Astrocyte (in vitro differentiated cells and primary cell): Measurements from ENCODE around the gene SPIRE2. TPM values are rescaled to one million over a fixed set of nuclear protein-coding genes. Genes with fewer than 3 reads are reported as not detected.

Experiments used
- DNase-seq: peaks from one replicate; pipeline ENCODE4 v3.0.0-alpha.2; 2010; ENCODE audit warnings: low read depth
- FAIRE-seq: peaks from 2 replicates; lab custom pipeline; 2011; peaks lifted over from hg19 to GRCh38; lab: Jason Lieb, UNC
- H2AFZ ChIP-seq: 2 replicates; pipeline ENCODE4 v1.6.0; 2012; ENCODE audit warnings: low read depth, low read length, inconsistent platforms
- H3K27ac ChIP-seq: 2 replicates; pipeline ENCODE4 v1.5.1; 2011; ENCODE audit warnings: low read depth, low read length, inconsistent platforms
- H3K27me3 ChIP-seq: 2 replicates; pipeline ENCODE4 v1.6.0; 2011; ENCODE audit warnings: low read length, inconsistent platforms; ENCODE audit not compliant: insufficient read depth
- H3K36me3 ChIP-seq: 2 replicates; pipeline ENCODE4 v1.5.1; 2011; ENCODE audit warnings: low read length, inconsistent platforms; ENCODE audit not compliant: insufficient read depth
- H3K4me1 ChIP-seq: 2 replicates; pipeline ENCODE4 v1.5.1; 2011; ENCODE audit warnings: low read length, inconsistent platforms; ENCODE audit not compliant: insufficient read depth
- H3K4me2 ChIP-seq: 2 replicates; pipeline ENCODE4 v1.6.0; 2012; ENCODE audit warnings: low read length, inconsistent platforms
- H3K4me3 ChIP-seq: 2 replicates; pipeline ENCODE4 v1.5.1; 2011; ENCODE audit warnings: low read depth, mild to moderate bottlenecking, low read length, inconsistent platforms; ENCODE audit not compliant: insufficient read depth
- H3K79me2 ChIP-seq: 2 replicates; pipeline ENCODE4 v1.6.0; 2012; ENCODE audit warnings: mild to moderate bottlenecking, low read length, inconsistent platforms; ENCODE audit not compliant: insufficient read depth
- H3K9ac ChIP-seq: 2 replicates; pipeline ENCODE4 v1.6.0; 2012; ENCODE audit warnings: mild to moderate bottlenecking, low read length, inconsistent platforms
- H3K9me3 ChIP-seq: 2 replicates; pipeline ENCODE4 v1.5.1; 2012; ENCODE audit warnings: low read depth, mild to moderate bottlenecking, low read length, inconsistent platforms; ENCODE audit not compliant: insufficient read depth
- H4K20me1 ChIP-seq: 2 replicates; pipeline ENCODE4 v1.6.0; 2012; ENCODE audit warnings: low read length, inconsistent platforms; ENCODE audit not compliant: insufficient read depth
- H3K27ac Mint-ChIP-seq: one replicate; pipeline ENCODE4 v1.8.0; 2021; ENCODE audit warnings: mild to moderate bottlenecking, mixed read lengths; ENCODE audit not compliant: unreplicated experiment
- H3K27me3 Mint-ChIP-seq: one replicate; pipeline ENCODE4 v1.8.0; 2021; ENCODE audit warnings: low read depth, mixed read lengths; ENCODE audit not compliant: unreplicated experiment
- H3K36me3 Mint-ChIP-seq: one replicate; pipeline ENCODE4 v1.8.0; 2021; ENCODE audit warnings: low read depth, mixed read lengths; ENCODE audit not compliant: unreplicated experiment
- H3K4me1 Mint-ChIP-seq: one replicate; pipeline ENCODE4 v1.8.0; 2021; ENCODE audit warnings: low read depth, mixed read lengths; ENCODE audit not compliant: unreplicated experiment
- H3K4me3 Mint-ChIP-seq: one replicate; pipeline ENCODE4 v1.8.0; 2021; ENCODE audit warnings: mild to moderate bottlenecking, moderate library complexity, mixed read lengths; ENCODE audit not compliant: unreplicated experiment
- H3K9me3 Mint-ChIP-seq: one replicate; pipeline ENCODE4 v1.8.0; 2021; ENCODE audit warnings: mild to moderate bottlenecking, mixed read lengths; ENCODE audit not compliant: unreplicated experiment
- EZH2 ChIP-seq: IDR thresholded peaks from 2 replicates; pipeline ENCODE4 v1.6.1; 2012; ENCODE audit warnings: mild to moderate bottlenecking, low read length, inconsistent platforms; ENCODE audit not compliant: insufficient read depth
- total RNA-seq: library from RNA; stranded (reverse); gene quantifications from 2 replicates; pipeline ENCODE4 v1.2.1, GENCODE V29; 2021
- TF ChIP-seq, protein P1 (sequence below): IDR thresholded peaks from 2 replicates; pipeline ENCODE4 v1.5.1; 2011; ENCODE audit warnings: low read depth, mild to moderate bottlenecking, inconsistent platforms, low read length, moderate library complexity; ENCODE audit not compliant: insufficient read depth

Gene SPIRE2
- total RNA-seq, 1 donor from 2014 or later = 3.2 TPM

DNA sequence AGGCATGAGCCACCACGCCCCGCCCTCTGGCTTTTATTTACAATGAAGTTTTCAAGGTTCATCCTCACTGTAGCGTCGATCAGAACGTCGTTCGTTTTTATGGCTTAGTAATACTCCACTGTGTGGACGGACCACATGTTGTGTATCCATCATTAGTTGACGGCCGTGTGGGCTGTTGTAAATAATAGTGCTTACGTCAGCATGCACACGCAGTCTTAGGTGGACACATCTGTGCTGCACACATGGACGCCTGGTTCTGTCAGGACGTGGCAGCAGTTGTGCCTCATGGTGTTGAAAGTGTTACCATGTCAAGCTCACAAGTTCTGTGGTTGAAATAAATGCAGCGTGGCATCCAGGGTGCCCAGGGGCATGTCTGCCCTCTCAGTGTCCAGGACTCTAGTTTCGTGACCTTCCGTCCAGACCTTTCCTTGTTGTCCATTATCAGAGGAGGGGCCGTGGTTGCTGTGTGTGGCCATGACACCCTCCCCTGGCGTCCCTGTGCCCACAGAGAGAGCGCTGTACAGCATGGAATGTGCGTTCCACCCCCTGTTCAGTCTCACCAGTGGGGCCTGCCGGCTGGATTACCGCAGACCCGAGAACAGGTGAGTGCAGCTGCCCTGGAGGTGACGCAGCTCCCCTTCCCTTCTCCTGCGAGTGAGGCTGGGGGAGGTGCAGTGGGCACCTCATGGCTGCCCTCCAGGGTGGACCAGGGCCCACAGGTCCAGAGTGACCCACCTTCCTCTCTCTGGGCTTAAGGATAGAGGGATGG, 67.4 kb downstream of the SPIRE2 start:
- H4K20me1 ChIP-seq = peaks cover 67% of the 10 kb centered on the region
- no peak overlapping the region for H3K4me3 Mint-ChIP-seq
- TF ChIP-seq, protein P1, sequence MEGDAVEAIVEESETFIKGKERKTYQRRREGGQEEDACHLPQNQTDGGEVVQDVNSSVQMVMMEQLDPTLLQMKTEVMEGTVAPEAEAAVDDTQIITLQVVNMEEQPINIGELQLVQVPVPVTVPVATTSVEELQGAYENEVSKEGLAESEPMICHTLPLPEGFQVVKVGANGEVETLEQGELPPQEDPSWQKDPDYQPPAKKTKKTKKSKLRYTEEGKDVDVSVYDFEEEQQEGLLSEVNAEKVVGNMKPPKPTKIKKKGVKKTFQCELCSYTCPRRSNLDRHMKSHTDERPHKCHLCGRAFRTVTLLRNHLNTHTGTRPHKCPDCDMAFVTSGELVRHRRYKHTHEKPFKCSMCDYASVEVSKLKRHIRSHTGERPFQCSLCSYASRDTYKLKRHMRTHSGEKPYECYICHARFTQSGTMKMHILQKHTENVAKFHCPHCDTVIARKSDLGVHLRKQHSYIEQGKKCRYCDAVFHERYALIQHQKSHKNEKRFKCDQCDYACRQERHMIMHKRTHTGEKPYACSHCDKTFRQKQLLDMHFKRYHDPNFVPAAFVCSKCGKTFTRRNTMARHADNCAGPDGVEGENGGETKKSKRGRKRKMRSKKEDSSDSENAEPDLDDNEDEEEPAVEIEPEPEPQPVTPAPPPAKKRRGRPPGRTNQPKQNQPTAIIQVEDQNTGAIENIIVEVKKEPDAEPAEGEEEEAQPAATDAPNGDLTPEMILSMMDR = no peak
- TF ChIP-seq EZH2 = no peak
- peaks cover 53% of the 10 kb centered on the region for H3K36me3 ChIP-seq
- no peak overlapping the region for H3K4me2 ChIP-seq
- no peak overlapping the region for H2AFZ ChIP-seq
- peaks cover 8% of the 10 kb centered on the region for H3K4me1 Mint-ChIP-seq
- no peaks in the 10 kb centered on the region for H3K9me3 Mint-ChIP-seq
- no peaks in the 10 kb centered on the region for H3K4me1 ChIP-seq
- H3K27me3 Mint-ChIP-seq = no peaks in the 10 kb centered on the region
- peaks cover 19% of the 10 kb centered on the region for H3K36me3 Mint-ChIP-seq
- no peaks in the 10 kb centered on the region for H3K27me3 ChIP-seq
- H3K9me3 ChIP-seq = no peaks in the 10 kb centered on the region
- H3K9ac ChIP-seq = no peak overlapping the region
- H3K4me3 ChIP-seq = no peak overlapping the region
- DNase-seq = no peak
- peaks cover 22% of the 10 kb centered on the region for H3K79me2 ChIP-seq
- FAIRE-seq = no peak
- no peak overlapping the region for H3K27ac Mint-ChIP-seq
- H3K27ac ChIP-seq = no peak overlapping the region

DNA sequence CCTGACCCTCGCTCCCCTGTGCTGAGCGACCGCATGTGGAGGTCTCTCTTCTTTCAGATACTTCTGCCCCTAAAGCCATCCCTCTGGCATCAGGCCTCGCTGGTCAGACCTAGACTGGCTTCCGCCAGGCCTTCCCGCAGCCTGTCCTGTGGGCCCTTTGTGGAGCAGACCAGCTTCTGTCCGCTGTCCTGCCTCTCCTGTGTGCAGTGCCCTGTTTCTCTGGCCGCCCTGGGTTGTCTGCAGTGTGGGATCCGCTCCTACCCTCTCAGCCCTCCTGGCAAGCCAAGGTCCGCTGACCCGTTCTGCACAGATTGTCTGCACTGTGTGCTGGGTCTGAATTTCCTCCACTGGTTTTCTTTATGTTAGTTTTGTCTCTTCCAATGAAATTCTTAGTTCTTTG, 68.9 kb downstream of the SPIRE2 start:
- no peaks in the 10 kb centered on the region for H3K27me3 ChIP-seq
- peaks cover 15% of the 10 kb centered on the region for H3K36me3 Mint-ChIP-seq

More for the DNA sequence above, 68.9 kb downstream of the SPIRE2 start:
- DNase-seq = no peak
- H3K27ac ChIP-seq = no peak overlapping the region
- H3K36me3 ChIP-seq = peaks cover 43% of the 10 kb centered on the region
- H4K20me1 ChIP-seq = peaks cover 57% of the 10 kb centered on the region
- TF ChIP-seq, protein P1 = no peak
- no peak for TF ChIP-seq EZH2
- H2AFZ ChIP-seq = no peak overlapping the region
- Mint-ChIP-seq H3K27ac (no peak overlapping the region), H3K4me3 (no peak overlapping the region), H3K27me3 (no peaks in the 10 kb centered on the region), H3K4me1 (peaks cover 5% of the 10 kb centered on the region), H3K9me3 (no peaks in the 10 kb centered on the region)
- no peak overlapping the region for H3K4me2 ChIP-seq
- H3K4me1 ChIP-seq = no peaks in the 10 kb centered on the region
- H3K9ac ChIP-seq = no peak overlapping the region
- H3K4me3 ChIP-seq = no peak overlapping the region
- peaks cover 11% of the 10 kb centered on the region for H3K79me2 ChIP-seq
- no peaks in the 10 kb centered on the region for H3K9me3 ChIP-seq
- no peak for FAIRE-seq
